GM19467 (cell line): ENCODE data around the gene AKR1A1.

Experiments used
- ATAC-seq: cut with Tn5 transposase; IDR thresholded peaks from one replicate; pipeline ENCODE4 v1.9.1; 2021; ENCODE audit warnings: mild to moderate bottlenecking, moderate library complexity; ENCODE audit not compliant: unreplicated experiment

Gene AKR1A1

DNA sequence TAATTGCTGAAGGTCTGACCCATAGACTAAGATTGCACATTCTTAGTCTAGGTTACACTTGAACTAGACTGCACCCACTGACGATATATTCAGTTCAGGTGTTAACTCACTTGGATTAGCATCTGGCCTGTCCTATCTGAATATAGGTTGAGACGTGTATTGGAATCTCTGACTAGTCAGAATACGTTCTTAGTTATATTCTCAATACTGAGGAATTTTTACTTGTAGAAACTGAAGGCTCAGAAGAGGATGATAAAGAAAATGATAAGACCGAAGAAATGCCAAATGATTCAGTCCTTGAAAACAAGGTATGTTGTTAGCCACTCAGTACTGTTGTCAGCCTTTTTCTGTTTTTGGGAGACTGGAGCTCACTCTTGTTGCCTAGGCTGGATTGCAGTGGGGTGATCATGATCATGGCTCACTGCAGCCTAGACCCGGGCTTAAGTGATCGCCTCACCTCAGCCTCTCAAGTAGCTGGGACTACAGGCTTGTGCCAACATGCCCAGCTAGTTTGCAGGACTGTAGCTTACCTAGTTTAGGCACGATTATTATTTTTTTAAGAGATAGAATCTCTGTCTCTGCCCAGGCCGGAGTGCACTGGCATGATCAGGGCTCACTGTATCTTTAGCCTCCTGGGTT lies 62.4 kb downstream of the AKR1A1 start:
- ATAC-seq = no peak

DNA sequence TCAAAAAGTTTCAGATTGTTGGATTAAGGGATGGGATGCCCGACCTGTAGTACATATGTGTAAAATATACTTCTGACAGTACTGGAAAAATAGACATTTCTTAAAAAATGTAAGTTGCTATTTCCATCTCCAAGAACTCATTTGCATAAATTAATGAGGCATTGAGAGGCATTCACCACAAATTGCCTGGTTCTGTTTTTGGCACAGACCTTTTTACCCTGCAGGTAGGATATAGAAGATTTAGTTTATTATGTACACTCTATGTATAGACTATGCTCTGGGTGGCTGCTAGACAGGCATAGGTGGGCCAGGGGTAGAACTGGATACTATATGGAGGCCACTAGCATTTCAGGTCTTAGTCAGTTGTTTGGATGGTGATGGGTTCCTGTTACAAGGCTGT lies 65.3 kb downstream of the AKR1A1 start:
- ATAC-seq = no peak

DNA sequence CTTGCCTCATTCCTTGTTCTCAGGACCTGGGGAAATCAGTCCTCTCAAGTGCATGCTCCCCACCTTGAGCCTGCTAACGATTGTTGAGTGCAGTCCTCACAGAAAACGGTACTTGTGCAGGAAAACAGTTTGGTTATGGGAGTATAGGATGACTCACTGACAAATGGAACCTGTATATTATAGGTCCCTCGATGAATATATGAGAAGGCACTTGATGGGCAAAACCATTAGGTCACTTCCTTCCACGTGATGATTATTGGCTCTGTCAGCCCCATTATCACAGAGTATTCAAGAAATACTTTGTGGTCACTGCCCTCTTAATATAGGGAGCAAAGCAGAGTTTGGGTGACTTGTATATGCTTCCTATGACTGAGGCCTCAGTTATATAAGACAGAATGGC lies 67.0 kb downstream of the AKR1A1 start:
- no peak for ATAC-seq

DNA sequence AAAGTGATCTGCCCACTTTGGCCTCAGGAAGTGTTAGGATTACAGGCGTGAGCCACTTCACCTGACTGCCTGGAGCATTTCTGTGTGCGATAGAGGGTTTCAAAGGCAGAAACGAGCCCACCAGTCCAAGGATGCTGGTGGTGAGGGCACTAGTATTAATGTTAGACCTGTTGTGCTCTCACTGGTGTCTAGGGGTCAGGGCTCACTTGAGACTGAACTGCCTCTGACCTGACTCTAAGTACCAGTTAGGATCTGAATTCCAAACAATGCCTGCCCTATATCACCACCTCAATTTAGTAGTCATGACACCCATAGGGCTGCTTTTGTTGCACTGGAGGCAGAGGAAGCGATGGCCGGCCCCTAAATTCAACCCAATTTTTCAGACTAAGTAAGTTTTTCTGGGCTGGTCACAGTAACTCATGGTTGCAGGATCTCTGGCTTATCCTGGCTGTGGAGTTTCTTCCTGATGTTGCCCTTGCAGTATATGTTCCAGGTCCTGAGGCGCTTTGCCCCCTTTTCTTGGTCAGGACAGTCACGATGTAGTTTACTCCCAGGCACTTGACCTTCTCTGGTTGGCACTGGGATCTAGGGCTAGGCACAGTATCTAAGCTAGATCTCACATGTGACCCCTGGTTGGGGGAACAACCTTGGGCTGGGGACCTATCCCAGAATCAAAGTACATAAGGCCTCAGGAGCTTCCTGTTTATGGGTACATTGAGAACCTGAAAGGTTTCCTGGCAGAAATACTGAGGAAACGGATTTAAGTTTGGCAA lies 68.7 kb downstream of the AKR1A1 start:
- no peak for ATAC-seq
